ENCODE data around the gene TPSAB1.

- TF ChIP-seq CTCF (conservative IDR thresholded peaks at IDR 0.05; ENCODE audit: low read depth, low read length) = no peak
- TF ChIP-seq EZH2 (IDR thresholded peaks at IDR 0.05; ENCODE audit: low read length, unreplicated experiment) = no peak
Measured at GRCh38 chr16:1245452-1246020, 5.0 kb downstream of the TPSAB1 start.

Data from PC-3 (cell line).